Measurements from ENCODE around the gene HPN.

The HPN gene

DNA sequence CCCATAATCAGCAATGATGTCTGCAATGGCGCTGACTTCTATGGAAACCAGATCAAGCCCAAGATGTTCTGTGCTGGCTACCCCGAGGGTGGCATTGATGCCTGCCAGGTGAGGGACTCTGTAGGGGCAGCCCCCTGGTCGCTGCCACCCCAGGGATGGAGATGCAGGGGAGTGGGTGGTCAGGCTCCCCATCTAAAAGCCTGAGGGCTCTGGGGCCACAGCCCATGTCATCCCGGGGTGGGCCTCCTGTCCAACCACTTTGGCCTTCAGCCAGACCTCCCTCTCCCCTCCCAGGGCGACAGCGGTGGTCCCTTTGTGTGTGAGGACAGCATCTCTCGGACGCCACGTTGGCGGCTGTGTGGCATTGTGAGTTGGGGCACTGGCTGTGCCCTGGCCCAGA, 24.1 kb downstream of the HPN start:
- DNase-seq = no peak

GRCh38 chr19:35066121-35066520, 24.6 kb downstream of the HPN start:
- DNase-seq = no peak

DNA sequence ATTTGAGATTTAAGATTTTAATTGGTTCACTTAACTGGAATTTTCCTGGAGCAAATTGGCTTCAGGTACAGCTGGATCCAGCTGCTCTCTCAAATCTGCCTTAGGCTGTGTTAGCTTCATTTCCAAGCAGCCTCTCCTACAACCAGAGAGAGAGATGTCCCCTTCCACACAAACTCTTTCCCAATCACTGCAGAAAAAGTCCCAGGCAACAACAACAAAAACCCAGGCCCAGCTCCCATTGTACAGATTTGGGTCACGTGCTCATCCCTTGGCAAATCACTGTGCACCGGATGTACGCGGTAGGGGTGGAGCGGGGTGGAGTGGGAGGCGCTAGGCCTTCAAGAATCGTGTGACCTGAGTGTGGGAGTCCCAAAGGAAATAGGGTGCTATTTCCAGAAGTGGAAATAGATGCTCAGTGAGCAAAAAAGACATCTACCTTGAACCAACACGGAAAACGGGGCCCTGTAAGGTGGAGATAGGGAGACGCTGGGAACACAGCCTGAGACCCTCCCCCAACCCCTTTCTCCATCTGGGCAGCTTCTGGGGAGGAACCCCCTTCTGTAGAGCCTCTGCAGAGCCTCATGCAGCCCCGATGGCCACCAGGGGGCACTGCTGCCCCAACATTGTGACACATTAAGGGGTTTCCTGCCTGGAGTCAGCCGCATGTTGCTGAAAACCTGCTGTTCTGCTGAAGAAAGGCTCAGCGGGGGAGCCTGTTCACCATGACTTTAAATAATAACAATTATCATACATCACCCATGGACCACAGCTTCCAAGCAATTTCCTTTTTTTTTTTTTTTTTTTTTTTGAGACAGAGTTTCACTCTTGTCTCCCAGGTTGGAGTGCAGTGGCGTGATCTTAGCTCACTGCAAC, 25.4 kb downstream of the HPN start:
- peak; percentile 90 for DNase-seq

DNA sequence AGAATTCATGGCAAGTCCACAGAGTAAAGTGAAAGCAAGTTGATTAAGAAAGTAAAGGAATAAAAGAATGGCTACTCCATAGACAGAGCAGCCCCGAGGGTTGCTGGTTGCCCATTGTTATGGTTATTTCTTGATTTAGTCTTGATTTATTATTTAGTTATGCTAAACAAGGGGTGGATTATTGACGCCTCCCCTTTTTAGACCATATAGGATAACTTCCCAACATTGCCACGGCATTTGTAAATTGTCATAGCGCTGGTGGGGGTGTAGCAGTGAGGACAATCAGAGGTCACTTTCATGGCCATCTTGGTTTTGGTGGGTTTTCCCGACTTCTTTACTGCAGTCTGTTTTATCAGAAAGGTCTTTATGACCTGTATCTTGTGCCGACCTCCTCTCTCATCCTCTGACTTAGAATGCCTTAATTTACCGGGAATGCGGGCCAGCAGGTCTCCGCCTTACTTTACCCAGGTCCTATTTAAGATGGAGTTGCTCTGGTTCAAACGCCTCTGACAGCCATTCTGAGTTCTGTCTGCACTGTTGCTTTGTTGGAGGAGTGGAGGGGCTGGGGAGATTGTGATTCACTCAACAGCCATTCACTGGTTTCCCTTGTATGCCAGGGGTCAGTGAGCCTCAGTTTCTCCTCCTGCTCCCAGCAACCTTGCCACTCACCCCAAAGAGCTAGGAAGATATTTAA, 27.6 kb downstream of the HPN start:
- DNase-seq = no peak

GRCh38 chr19:35069696-35070095, 28.2 kb downstream of the HPN start:
- peak; percentile 11 for DNase-seq

- DNase-seq = no peak
Observed at GRCh38 chr19:35070471-35070870, 28.9 kb downstream of the HPN start.

GRCh38 chr19:35073516-35073915, 32.0 kb downstream of the HPN start:
- no peak for DNase-seq

GRCh38 chr19:35073941-35074340, 32.4 kb downstream of the HPN start:
- DNase-seq = no peak

- DNase-seq = no peak
Observed at GRCh38 chr19:35074426-35075201, 33.1 kb downstream of the HPN start.

- DNase-seq = no peak
Observed at GRCh38 chr19:35075202-35076025, 33.9 kb downstream of the HPN start.

- DNase-seq = no peak
Observed at GRCh38 chr19:35076026-35076370, 34.5 kb downstream of the HPN start.

GRCh38 chr19:35076657-35077056, 35.1 kb downstream of the HPN start:
- DNase-seq = no peak

DNA sequence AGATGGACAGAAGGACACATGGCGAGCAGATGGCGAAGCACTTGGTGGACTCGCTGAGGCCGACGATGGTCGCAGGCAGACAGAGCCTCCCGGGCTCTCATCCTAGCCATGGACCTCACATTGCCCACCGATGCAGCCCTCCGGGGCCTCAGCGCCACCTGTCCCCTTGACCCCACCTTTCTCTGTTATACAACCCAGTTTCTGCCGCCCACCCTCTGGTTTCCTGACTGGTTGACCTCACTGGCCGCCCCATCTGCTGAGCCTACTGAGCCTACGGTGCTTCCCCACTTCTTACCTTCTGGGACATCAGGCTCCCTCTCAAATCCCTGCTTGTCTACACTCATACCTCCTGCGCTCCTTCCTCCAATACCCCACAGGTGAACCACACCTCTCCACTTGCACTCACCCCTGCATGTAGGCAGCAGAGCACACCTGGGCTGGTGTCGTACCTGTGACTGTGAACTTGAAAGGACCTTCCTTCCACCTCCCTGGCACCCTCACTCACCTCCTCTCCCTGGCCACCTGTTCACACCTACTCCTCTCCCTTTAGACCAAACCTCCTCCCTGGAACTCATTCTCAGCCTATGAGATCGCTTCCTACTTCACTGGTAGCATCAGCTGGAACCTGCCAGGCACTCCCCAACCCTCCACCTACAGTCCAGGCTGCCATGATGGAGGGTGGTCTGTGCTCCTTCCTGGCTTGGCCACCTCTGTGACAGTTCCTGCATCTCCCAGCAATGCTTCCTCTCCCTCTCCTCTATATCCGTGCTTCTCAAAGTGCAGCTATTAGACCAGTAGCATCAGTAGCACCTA, 36.1 kb downstream of the HPN start:
- DNase-seq = no peak

DNA sequence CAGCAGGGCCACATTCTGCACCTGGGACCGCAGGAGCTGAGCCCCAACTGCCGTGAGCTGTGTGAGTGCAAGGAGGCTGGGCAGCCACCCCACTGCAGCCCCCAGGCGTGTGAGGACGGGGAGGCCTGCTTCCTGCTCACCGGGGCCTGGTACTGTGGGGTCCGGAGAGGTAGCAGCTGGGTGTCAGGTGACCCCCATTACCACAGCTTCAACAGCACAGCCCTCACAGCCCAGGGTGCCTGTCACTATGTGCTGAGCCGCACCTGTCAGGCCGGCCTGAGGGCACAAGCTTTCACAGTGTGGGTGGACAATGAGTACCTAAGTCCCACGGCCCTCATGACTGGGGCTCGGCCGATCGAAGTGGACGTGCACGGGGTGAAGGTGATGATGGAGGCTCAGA, 38.3 kb downstream of the HPN start:
- DNase-seq = no peak

DNA sequence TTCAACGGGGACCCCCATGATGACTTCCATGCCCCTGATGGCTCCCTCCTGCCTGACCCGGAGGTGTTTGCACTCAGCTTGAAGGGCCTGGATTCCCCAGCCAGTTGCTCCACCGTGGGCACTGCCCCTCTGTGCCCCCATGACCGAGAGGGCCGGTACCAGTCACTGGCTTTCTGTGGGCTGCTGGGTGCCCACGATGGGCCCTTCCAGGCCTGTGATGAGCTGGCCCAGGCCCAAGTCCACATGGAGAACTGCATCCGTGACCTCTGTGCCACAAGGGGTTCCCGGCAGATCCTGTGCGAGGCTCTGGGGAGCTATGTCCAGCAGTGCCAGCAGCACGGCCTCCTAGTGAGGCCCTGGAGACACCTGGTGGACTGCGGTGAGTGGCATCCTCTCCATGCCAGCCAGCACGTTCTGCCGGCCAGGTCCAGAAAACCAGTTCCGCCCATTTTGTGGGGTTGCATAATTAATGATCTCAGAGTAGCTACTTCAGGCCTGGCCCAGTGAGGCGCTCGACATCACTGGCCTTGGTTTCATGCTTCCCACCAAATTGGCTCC, 39.2 kb downstream of the HPN start:
- no peak for DNase-seq

DNA sequence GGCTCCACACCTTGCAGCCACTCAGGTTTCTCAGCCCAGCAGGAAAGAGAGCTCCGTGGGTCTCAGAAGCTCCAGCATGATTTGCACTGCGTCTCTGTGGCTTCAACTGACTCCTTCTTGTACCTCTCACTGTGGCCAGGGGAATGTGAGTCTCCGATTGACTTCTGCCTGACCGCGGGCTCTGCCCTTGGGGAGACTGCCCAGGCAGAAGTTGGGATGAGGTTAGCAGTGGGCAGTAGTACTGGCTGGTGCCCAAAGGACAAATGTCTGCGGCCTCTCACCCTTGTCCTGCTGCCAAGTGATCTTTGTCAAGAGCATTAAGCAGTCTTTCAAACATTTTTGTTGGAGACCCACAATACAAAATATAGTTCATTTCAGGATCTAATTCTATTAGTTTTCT, 39.7 kb downstream of the HPN start:
- DNase-seq = no peak

GRCh38 chr19:35083691-35084508, 42.4 kb downstream of the HPN start:
- no peak for DNase-seq

DNA sequence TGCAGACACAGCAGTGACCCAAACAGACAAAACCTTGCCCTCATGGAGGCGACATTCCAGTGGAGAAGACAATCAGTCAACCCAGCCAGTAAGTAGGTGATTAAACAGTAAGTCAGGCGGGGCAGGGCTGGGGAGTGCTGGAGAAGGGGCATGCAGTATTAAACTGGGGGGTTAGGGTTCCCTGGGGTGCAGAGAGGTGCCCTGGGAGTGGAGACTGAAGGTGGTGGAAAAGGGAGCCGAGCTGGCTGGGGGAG, 42.9 kb downstream of the HPN start:
- no peak for DNase-seq

DNA sequence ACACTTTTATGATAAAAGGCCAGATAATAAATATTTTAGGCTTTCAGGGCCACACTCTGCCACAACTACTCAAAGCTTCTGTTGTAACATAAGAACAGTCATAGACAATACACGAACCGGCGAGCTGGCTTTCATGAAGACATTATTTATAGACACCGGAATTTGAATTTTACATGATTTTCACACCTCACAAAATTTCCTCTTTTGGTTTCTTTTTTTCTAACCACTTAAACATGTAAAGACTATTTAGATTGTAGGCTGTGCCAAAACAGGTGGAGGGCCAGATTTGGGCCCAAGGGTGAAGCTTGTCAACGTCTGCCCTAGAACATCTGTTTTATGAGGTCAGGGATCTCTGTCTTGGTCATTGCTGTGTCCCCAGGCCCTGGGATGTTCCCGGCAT, 44.4 kb downstream of the HPN start:
- no peak for DNase-seq

- DNase-seq = no peak
Observed at GRCh38 chr19:35086455-35086854, 44.9 kb downstream of the HPN start.

DNA sequence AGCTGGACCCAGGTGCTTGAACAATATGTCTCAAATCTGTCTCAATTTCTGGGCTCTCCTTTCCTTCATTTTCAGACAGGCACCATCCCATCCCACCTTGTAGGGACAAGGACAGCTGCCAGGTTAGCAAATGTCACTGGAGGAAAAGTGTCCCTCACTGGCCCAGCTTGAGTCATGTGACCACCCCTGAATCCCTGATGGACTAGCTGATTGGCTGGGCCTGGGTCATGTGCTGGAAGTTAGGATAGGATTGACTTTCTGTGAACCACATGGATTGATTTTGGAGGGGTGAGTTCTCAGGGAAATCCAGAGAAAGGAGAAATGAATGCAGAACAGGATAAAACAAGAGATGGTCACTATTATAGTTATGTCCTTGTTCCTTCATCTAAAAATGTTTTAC, 45.9 kb downstream of the HPN start:
- no peak for DNase-seq
